Measurements from ENCODE around the gene TRAT1. TPM values are rescaled to one million over a fixed set of nuclear protein-coding genes. Genes with fewer than 3 reads are reported as not detected.

TRAT1 gene
- not detected in 2 replicates for total RNA-seq

GRCh38 chr3:108822123-108822897 is at the start of gene TRAT1:
Gene TRAT1 (plus strand): TSS chr3:108822786. CDS start chr3:108822928, 142 bp downstream.

Other genes starting within 250 kb of the TRAT1 start
- 23.1 and 39.9 TPM in 2 replicates for gene CIP2A, start 233.3 kb upstream of the TRAT1 start, total RNA-seq
- gene DZIP3, start 233.1 kb upstream of the TRAT1 start, total RNA-seq: 7.0 and 10.2 TPM in 2 replicates
- gene RETNLB, start 65.4 kb upstream of the TRAT1 start, total RNA-seq: not detected in 2 replicates
- not detected in 2 replicates for gene GUCA1C, start 131.1 kb downstream of the TRAT1 start, total RNA-seq